Fibroblast of skin of abdomen (primary cell): Measurements from ENCODE around the gene IFT122.

ENCODE experiments used
- DNase-seq: peaks from one replicate; pipeline ENCODE4 v3.0.0-alpha.2; 2013

Gene IFT122

DNA sequence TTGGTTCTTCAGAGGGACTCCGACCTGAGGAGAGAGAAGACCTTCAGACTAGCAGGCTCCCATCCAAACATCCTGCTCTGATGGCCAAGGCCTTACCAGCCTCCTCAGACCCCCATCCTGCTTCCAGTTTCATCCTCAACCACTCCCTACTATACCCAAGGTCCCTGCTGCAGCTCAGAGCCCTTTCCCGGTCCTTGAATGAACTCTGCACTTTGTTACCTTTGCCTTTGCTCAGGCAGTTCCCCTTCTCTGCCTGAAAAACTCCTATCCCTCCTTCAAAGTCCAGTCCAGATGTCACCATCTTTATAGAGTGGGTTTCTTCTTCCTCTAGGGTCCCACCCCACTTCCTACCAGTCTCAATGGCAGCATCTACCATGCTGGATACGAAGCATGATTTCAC is 24.6 kb upstream of the IFT122 start:
- no peak for DNase-seq

GRCh38 chr3:129415830-129416229 is 24.2 kb upstream of the IFT122 start:
- no peak for DNase-seq

DNA sequence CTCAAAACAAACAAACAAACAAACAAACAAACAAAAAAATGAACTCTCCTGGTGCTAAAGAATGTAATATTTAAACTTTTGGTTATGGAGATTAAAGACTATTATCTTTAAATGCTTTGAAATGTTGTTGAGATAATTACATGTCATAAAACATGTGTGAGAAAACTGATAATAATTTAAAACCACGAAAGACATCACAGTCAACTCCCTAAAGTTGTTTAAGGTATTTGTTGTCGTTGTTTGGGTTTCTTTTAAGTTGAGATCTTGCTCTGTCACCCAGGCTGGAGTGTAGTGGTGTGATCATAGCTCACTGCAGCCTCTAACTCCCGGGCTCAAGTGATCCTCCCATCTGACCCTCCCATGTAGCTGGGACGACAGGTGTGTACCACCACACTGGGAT is 23.6 kb upstream of the IFT122 start:
- DNase-seq: no peak

DNA sequence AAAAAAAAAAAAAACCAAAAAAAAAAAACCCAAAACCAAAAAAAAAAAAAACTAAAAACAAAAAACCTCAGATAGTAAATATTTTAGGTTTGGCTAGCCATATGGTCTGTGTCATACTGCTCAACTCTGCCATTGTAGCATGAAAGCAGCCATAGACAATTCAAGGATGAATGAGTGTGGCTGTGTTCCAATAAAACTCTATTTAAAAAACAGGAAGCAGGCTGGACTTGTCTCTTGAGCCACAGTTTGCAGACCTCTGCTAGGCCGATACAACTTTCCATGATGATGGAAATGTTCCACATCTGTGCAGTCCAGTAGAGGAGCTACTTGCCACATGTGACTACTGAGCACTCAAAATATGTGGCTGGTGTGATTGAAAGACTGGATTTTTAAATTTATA is 22.7 kb upstream of the IFT122 start:
- peak; percentile 19 for DNase-seq

DNA sequence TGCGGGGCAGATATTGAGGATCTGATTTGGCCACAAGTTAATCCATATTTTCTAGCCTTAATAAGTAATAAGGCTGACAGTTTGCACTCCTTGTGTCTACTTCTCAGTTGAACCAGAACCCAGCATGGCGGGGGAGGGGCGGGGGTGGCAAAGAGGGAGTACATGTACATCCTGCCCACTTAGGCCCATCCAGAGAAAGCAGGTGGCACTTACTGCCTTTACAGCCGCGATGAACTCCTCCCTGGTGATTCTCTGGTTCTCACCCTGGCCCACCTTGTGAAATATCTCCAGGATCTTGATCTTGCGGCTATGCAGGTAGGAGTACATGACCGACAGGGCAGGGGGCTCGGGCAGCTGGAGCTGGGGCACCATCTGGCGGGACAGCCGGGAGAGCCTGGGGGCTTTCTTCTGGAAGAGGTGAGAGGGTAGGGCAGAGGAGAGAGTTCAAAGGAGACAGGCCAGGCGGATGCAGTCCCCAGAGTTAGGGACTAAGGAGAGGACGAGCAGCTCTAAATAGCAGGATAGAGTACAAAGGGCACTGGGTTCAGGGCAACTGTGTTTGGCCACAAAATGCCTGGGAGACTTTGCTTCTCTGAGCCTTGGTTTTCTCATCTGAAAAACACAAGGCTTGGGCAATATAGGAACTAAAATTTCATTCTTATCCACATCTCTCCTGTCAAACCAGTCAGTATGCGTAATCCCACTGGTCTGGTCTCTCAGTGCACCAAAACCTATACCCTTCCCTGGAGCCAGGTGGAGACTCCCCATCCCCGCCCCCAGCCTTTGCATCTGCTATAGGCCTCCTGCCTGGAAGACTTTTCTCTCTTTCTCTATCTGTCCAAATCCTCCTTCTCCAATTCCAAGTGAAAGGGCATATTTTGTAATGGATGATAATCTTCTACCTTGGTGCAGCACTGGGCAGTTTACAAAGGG is 21.7 kb upstream of the IFT122 start:
- DNase-seq: no peak

DNA sequence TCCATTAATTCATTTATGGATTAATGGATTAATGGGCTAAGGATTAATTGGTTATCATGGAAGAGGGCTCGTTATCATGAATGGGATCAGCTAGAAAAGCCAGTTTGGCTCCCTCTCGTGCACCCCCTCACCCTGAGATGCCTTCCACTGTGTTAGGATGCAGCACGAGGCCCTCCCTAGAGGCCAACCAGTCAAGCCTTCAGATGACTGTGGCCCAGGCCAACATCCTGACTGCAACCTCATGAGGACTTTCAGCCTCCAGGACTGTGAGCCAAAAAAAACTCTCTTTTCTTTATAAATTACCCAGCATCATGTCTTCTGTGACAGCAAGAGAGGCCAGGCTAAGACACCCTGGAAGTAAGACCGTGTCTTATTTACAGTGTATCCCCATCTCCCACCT is 20.5 kb upstream of the IFT122 start:
- DNase-seq: no peak

DNA sequence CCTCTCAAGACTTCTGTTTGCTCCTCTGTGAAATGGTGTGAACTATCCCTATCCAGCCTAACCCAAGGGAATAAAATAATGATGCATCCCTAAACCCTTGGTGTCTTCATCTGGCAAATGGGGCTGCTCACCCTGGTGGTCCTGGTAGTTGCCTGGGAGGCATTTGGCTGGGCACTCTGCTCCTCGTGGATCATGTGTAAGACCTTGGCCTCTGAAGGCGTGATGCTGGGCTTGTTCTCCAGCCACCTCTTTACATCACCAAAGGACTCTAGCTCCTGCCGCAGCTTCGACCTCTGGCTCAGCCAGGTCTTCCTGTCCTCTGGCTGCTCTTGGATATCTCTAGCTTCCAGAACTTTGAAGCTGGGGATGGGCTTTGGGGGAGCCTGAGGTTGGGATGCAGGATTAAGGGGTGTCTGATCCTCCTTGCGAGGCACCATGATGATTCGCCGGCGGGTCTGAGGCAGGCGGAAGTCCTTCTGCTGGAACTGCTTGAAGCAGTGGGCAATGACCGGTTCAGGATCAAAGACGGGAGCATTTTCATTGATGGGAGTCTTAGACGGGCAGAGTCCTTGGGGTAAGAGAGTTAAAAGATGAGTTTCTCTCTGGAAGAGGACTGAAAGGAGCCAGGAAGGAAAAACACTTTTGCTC is 18.7 kb upstream of the IFT122 start:
- no peak for DNase-seq

- no peak for DNase-seq
Observed at GRCh38 chr3:129421988-129422745, 17.9 kb upstream of the IFT122 start.

GRCh38 chr3:129422897-129423296 is 17.1 kb upstream of the IFT122 start:
- no peak for DNase-seq

DNA sequence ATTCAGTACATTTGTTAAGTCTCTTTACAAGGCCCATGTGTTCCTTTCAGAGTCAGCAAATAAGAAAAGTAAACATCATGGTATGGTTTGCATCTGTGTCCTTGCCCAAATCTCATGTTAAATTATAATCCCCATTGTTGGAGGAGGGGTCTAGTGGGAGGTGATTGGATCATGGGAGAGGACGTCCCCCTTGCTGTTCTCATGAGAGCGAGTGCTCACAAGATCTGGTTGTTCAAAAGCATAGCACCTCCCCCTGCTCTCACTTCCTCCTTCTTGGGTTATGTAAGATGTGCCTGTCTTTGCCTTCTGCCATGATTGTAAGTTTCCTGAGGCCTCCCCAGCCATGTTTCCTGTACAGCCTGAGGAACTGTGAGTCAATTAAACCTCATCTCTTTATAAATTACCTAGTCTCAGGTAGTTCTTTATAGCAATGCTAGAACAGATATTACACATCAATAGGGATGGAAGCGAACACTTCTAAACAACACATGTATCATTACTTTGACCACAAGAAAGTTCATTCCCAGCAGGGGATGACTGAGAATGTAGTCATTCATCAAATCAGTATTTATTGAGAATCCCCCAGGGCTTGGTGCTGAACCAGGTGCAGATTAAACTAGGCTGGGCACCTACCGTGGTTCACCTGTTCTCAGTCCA is 15.7 kb upstream of the IFT122 start:
- DNase-seq: peak; percentile 10

- no peak for DNase-seq
Observed at GRCh38 chr3:129425213-129425612, 14.8 kb upstream of the IFT122 start.

DNA sequence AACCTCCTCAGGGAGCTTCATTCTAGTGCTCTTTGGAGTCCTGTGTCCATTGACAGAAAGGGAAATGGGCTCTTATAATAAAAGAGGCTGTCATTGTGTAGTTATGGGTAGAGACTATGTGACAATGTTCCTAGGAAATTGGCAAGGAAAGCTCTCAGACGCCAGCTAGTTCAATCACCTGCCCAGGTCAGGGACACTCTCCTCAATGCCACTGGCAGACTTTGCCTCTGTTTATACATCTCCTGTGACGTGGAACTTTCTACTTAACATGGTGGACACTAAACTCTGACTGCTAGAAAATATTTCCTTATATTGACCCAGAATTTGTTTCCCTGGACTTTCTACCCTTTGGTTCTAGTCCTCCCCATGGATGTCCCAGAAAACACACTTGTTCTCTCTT is 14.4 kb upstream of the IFT122 start:
- no peak for DNase-seq

- DNase-seq: no peak
Observed at GRCh38 chr3:129428007-129428375, 12.0 kb upstream of the IFT122 start.

- peak; percentile 89 for DNase-seq
Observed at GRCh38 chr3:129428376-129429079, 11.5 kb upstream of the IFT122 start, which contains the start of gene EFCAB12. TSS of gene EFCAB12 (minus strand) at chr3:129428636. CDS start at chr3:129428488, 148 bp downstream.

GRCh38 chr3:129429080-129429451 is 11.0 kb upstream of the IFT122 start:
- no peak for DNase-seq

DNA sequence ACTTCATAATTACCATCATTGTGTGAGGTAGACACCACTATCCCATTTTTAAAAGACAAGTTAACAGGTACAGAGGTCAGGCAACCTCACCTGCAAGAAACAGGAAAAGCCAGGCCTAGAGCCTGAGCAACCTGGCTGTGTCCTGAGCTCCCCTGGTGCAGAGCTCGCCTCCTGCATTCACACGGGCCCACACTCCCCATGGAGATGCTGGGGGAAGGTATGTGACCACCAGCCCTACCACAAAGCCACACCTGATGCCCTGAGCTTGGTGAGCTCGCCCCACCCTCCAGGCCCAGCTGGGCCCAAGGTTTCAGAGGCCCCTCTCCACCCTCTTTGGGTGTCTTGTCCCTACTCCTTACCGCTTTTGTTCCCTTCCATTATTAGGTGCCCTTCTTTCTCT is 10.4 kb upstream of the IFT122 start:
- no peak for DNase-seq

DNA sequence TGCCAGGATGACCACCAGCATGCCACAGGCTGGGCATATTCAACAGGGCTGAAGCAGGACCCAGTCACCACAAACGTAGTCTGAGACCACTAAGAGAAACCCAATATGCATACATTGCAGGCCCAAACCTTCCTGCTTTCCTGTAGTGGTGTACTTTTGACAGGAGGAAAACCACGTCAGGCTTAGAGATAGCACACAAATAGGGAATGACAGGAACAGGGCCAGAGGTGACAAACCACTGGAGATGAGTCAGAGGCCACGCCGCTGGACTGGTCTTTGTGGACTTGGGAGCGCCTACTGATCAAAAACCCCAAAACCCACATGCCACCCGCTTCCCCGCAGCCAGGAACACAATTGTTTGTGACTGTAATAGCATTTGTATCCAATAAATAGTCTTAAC is 8.0 kb upstream of the IFT122 start:
- no peak for DNase-seq

DNA sequence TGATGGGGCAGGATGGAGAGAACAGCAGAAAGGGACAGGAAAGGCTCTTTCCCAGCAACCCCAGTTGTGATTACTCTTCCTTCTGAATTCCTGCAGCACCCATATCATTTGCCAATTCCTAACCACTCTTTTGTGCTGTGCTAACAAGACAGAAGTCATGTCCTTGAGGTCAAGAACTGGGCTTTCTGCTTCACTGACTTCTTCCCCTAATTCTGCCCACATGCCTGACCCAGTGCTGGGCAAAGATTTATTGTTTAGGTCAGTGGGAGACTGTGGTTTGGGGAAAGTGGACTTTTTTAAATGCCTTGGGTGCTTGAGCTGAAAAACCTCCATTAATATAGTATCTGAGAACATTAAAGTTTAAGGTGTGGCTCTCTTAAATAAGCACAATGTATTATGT is 7.4 kb upstream of the IFT122 start:
- no peak for DNase-seq

DNA sequence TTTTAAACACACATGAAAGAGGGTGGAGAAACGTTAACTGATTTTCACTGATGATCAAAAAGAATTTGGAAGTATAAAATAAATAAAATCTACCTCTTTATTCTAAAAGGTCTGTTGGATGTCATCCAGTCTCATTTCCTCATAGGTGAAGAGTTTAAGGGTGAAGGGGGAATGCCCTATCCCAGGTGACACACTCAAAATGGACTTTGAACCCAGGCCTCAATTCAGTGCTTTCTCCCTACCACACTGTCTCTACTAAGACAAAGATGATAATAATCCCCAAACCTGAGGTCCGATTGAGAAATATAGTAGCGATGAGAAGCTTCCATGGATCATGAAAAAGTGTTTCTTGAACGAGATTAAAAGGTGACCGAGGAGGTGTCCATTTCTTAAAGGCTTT is 6.5 kb upstream of the IFT122 start:
- DNase-seq: no peak

- no peak for DNase-seq
Observed at GRCh38 chr3:129434140-129434539, 5.9 kb upstream of the IFT122 start.

GRCh38 chr3:129435367-129435766 is 4.7 kb upstream of the IFT122 start:
- DNase-seq: no peak

DNA sequence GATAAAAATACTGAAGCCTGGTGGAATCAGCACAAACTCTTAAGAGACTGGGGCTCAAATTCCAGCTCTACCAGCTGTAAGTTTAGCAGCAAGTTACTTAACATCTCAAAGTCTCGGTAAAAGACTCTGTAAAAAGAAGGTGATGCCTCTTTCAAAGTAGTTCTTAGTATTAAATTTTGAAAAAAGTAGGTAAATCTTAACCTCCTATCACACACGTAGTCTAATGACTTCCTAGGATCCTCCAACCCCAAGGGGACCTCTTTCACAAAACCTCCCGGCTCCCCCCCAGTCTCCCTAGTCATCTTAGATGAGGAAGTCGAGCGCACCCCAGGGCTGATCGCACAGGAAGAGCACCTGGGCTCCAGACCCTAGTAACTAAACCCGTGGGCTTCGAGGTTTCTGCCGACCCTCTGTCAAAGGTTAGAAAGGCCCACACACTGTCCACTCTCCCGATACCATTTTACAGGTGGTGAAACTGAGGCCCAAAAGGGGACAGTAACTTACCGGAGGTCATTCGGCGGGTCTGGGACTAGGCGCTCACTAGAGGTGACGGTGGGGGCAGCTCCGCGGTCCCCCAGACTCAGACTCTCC is 703 bp upstream of the IFT122 start:
- DNase-seq: peak; percentile 12
